HG02763 (cell line): ENCODE measurements around the gene AIPL1.

Source experiments
- ATAC-seq: cut with Tn5 transposase; IDR thresholded peaks from one replicate; pipeline ENCODE4 v1.9.1; 2021; ENCODE audit warnings: mild to moderate bottlenecking, moderate library complexity; ENCODE audit not compliant: unreplicated experiment

Gene AIPL1

DNA sequence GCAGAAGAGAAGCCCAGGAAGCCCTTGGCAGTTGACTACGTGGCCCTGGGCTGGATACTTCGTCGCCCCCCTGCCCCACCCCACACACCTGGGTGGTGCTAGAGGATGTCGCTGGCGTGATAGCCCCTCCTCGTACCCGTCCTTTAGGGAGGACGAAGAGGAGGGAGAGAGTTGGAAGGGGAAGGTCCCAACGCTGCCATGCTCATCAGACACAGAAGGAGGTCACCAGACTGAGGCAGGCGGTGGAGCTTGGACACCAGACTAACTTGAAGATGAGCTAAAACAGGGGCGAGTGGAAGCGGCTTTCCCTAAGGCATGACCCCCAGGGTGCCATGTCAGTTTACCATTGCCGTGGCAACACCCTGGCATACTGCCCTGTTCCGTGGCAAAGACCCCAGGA, 11.0 kb downstream of the AIPL1 start:
- no peak for ATAC-seq

DNA sequence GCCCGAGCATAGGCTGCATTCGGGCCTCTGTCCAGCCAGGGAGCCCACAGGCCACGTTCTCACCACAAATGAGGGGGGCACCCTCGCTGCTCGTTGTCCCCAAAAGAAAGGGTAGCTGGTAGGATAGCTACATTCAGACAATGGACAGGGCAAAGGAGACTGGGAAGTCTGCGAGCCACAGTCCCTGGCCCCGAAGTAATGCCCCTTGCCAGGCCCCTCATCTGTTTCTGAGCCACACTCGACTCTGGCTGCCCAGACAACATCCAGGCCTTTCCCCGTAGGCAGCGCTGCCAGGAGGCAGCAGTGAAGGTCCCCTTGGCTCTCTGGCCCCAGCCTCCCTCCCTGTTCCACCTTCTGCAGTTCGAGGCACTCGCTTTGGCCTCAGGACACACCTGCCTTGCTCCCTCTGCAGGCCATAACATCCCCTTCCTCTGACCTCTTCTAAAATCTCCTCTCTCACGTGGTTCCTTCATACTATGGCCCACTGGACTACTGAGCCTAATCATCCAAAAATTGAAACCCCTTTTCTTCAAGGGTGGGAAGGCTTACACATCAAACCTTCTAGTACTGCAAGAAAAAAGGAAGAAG, 12.2 kb downstream of the AIPL1 start:
- no peak for ATAC-seq

DNA sequence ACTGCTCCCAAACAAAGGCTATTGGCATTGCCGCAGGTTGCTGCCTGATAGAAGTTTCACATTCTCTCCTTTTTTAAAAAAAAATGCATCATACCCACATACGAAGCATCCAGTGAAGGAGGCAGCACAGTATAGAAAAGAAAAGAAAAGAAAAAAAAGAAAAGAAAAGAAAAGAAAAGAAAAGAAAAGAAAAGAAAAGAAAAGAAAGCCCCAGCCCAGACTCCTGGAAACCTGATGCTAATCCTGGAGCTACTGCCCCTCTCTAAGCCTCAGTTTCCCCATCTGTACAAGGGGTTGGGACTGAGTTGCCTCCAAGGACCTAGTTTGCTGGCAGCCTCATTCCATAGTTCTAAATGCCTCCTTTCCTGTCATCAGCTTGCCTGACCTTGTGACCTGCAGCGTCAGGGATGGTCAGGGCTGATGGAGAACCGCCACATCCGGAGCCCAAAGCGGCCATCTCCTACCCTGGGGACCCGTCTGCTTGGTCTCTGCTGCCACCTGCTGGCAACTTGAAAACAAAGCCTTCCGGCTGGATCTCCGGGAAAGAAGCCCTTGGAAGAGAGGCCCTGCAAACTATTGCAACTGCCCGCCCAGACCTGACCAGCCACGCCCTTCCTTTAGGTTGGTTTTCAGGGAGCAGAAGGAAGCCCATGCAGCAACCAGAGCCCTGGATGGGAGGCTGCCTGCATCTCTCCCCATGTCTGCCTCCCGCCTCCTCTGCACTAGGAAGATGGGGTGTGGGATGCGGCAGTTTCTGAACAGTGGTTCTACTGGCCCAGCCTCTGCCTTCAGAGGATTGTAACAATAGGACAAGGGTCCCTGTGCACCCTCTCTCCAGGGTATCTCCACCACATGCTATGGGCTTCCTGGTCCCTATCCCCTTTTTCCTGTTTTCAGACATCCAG, 13.0 kb downstream of the AIPL1 start:
- no peak for ATAC-seq

DNA sequence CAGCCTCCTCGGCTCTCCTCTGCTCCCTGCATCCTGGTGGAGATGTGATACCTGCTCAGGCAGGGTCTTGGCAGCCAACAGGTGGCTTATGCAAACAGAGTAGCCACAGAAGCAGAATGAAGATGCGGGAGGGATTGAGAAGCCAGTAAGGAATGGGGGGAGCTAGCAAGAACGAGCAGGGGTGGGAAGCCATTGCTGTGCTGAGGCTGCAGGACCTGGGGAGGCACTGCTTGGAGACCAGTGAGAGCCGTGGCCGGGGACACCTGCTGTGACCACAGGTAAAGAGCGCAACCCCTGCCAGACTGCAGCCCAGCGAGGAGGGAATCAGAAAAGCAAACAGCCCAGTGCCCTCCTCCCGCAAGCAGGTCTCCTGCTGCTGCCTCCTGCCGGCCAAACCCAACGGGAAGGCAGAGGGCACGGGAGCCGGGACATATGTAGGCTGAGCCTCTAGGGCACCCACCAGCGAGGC, 14.7 kb downstream of the AIPL1 start:
- no peak for ATAC-seq

DNA sequence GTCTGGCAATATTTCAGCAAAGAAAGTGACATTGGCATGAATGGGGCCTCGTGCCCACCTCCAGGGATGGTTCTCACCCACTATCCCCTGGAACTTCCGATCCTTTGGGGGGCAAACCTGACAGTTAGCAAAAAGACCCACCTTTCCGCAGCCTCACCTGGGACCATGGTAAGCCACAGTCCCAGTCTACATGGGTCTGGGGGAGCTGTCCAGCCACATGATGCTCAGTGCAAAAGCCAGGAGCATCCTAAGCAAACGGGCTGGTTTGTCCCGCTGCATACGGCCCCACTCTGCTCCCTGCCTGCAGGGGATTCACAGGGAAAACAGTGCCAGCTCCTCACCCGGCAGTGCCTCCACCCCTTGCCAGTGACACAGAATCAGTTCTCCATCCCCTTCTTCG, 19.3 kb downstream of the AIPL1 start:
- ATAC-seq = no peak

DNA sequence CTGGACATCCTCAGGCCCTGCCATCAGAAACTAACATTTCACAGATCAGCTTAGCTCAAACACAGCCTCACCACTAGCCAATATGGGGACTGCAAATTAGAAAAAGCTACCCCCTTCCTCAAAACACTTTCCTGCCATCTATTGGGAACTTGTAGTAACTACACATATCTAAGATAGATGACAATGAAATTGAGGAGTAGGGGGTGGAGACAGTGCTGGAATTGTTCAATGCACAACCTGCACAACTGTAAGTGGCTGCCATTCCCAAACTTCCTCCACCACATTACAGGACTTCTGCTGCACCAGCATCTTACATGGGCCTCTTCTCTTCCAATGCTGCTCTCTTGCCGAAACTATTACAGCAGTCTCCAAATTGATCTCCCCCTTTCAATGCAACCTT, 21.9 kb downstream of the AIPL1 start:
- ATAC-seq = no peak

DNA sequence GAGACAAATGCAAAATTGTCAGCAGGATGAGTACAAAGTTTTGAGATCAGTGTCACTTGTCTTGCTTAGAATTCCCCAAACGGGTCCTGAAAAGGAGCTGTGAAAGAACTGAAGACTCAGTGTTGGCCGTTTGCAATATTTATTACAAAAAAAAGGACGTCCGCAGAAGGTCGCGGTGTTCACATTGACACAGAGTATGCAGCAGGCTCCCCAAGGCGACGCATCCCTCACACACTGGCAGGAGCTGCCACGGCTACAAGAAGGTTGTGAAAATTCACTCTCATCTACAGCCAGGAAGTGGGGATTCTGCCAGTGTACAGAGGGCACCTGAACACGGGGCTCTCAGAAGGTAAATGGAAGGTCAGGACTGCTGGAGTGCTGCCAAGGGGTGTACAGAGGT, 26.2 kb downstream of the AIPL1 start:
- no peak for ATAC-seq

DNA sequence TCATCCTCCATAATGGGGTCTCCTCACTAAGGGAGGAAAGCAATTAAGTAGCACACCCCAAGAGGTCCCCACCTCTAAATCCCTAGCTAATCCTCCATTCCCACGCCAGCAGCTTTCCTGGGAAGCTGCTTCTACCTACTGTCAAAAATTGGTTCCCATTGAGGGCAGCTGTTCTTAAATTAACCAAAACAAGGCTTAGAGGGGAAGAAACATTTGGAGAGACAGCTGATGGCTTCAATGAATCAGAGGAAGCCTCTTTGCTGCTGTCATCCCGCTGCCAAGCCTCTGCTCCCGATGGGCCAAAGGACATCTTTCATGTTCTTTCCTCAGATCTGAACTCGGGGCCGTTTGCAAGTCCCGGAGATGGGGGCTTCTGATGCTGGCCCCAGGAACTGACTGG, 26.6 kb downstream of the AIPL1 start:
- ATAC-seq = no peak

DNA sequence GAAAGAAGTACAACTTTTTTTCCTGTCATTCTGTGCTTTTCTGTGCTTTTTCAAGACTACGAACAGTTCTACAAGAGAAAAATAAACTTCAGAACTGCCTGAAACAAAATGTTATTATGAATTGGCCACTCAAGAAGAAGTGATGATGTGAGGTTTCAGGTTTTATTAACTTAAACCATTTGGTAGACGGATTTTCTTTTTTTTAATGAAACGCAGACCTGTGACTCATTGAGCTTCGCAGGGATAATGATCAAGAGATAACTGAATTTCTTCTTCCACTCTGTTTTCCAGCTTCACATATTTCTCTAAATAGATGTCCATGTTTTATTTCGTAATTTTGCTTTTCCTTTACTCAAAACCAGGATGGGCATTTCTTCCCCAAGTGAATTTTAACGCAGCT, 32.7 kb downstream of the AIPL1 start:
- ATAC-seq = no peak

DNA sequence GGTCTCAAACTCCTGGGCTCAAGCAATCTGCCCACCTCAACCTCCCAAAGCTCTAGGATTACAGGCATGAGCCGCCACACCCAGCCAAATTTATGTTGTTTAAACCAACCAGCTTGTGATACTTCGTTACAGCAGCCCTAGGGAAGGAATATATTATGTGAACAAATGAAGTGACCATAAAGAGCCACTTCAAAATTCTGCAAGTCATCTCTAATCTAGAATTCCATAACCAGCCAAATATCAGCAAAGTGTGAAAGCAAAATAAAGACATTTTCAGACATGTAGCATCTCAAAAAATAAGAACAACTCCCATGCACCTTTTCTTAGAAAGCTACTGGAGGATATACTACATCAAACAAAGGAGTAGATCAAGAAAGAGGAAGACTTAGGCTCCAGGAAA, 36.0 kb downstream of the AIPL1 start:
- no peak for ATAC-seq

DNA sequence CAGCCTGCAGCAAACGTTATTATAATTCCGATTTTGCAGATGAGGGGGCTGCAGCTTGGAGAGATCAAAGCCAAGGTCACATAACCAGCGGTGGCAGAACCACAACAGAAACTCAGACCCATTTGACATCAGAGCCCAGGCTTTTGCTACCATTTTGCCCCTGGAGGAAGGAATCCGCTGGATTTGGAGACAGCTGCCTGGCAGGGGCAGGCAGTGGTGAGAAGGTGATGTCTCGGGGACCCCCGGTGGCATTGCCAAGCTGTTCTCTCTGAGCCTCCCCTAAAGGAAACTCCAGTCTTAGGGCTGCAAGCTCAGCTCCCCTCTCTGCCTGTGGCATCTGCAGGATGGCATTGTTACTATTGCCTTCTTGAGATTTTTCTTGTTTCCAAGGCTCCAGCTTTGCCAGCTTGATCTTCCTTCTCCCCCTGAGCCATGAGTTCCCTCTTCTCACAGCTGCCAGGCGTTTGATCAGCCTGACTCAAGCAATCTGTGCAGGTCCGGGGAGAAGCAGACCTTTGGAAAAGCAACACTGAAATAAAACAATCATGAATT, 40.8 kb downstream of the AIPL1 start:
- no peak for ATAC-seq

DNA sequence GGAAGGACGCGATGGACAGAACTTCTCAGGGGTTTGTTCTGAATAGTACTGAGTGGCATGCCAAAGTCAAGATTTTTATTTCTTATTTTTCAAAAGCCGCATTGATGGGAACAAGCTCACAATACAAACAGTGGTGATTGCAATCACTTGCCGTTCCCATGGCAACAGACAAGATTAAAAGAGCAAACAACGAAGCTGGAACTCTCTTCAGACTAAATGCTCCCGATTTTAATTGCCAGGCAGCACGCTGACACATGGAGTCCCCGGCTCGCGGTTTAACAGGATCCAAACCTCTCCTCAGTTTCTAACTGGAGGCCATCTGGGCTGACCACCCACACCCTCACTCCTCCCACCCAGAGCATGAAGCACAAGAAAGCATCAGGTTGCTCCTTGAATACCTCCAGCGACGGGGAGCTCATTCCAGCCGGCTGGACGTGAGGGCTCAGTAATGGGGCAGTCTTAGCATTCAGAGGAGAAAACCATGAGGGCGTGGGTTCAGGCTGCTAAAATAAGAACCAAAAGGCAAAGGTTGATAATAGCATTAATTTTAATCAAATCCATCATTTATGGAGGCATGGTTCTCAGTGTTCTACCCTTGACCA, 41.5 kb downstream of the AIPL1 start:
- no peak for ATAC-seq

DNA sequence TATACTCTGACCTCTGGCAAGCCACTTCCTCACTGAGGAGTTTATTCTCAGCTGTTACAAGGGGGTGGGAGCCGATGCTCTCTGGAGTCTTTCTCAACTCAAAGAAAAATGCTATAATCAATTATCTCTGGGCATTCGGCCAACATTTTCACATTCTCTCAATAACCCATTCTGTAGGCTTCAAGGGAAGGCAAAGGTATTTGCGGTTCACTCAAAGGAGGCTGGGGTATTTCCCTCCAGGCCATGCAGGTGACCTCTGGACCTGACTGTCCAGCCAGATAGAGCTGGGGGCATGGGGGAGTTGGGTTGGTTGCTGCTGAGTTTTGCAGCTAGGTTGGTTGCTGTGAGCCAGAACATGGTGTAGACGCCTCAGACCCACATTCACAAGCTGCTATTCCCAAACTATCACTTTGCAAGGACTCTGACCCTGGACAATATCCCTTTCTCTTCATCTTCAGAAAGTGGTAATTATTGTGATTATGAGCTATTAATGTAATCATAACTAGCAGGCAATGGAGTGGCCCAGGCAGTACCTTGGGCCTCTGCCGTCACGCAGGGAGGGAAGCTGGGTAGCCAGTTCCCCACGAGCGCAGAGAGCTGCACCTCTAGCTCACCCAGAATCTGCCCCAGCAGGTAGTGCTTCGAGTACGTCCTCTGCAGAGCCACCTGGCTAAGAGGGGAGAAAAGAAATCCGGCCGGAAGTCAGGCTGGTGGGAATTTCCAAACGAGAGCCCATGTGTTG, 42.1 kb downstream of the AIPL1 start:
- no peak for ATAC-seq

DNA sequence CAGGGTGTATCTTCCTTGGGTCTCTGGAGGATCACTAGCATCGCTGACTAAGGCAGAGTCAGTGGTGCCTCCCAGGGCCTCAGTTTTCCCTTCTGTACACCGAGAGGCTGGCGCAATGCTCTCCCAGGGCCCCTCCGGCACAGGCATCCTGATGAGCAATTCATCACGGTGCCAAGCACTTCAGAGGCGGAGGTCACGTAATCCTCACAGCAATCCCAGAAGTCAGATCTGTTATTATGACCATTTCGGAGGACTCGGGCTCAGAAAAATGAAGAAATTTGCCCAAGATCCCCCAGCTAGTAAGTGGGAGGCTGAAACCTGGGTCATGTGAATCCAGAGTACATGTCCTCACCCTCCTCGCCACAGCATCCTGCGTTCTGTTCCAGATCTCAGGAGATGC, 46.5 kb downstream of the AIPL1 start:
- no peak for ATAC-seq

DNA sequence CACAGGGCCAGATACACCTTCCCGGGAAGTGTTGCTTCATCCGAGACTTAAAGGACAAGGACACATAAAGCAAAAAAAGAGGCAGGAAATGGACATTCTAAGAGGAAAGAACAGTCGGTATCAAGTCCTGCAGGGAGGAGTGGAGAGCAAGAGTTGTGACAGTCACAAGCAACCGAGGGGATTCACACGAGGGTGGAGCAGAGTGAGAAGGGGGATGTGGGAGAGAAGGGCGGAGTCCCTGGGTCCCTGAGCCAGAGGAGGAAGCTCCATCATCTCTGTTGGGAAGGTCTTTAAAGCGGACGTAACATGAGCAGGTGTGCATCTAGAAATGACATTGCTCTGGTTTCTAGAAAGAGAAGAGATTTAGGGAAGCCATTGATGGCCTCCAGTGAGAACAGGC, 47.1 kb downstream of the AIPL1 start:
- ATAC-seq = no peak

DNA sequence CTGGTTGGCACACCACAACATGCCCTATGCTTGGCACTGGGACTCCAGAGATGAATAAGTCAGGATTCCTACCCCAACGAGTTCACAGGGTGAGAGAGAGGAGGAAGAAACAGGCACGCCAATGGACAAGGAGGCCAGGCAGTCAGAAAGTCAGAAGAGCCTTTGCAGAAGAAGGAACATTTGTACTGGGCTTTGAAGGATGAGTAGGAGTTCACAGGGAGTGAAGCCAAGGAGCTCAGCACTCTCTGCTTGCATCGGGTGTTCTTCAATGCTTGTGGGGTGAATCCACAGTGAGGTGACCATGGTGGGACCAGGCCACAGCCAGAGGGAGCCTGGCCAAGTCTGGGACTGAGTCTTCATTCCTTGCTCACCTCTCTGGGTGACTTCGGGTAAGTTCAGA, 47.5 kb downstream of the AIPL1 start:
- no peak for ATAC-seq

DNA sequence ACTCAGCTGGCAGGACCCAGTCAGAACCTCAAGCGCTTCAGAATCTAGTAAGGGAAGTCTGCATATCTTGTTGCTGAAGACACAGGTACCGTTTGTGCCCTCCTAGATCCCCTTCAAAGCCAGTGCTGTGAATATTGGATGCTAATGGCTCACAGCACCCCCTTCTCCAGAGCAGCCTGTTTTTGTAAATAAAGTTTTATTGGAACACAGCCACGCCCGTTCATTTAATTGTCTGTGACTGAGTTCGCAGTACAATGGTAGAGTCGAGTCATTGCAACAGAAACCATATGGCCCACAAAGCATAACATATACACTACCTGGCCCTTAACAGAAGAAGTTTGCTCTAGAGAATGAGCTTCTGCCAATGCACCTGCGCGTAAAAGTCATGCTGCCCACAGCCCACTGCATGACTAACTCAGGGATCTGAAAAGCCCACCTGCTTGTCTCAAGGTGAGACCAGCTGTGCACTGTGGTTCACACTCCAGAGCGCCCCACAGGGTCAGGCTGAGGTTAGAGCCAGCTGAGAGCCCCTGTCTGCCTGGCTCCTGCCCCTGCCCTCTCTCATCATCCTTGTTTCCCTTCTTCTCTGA, 48.8 kb downstream of the AIPL1 start:
- ATAC-seq = no peak

DNA sequence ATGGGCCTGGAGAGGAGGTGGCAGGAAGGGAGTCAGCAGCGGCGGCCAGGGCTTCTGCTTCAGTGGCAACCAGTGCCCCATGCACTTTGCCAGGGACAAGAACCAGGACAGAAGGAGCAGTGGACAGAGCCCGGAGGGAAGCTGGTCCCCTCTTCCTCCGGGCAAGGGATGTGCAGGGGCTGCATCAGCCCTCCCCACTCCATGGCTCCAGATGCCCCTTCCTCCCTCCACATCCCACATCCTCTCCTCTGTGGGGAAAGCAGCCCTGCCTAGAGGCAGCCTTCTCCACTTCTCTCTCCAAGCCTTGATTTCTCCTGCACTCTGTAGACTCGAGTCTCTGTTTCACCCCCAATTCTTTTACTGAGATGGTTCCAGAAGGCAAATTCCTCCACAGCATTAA, 50.4 kb downstream of the AIPL1 start:
- no peak for ATAC-seq

DNA sequence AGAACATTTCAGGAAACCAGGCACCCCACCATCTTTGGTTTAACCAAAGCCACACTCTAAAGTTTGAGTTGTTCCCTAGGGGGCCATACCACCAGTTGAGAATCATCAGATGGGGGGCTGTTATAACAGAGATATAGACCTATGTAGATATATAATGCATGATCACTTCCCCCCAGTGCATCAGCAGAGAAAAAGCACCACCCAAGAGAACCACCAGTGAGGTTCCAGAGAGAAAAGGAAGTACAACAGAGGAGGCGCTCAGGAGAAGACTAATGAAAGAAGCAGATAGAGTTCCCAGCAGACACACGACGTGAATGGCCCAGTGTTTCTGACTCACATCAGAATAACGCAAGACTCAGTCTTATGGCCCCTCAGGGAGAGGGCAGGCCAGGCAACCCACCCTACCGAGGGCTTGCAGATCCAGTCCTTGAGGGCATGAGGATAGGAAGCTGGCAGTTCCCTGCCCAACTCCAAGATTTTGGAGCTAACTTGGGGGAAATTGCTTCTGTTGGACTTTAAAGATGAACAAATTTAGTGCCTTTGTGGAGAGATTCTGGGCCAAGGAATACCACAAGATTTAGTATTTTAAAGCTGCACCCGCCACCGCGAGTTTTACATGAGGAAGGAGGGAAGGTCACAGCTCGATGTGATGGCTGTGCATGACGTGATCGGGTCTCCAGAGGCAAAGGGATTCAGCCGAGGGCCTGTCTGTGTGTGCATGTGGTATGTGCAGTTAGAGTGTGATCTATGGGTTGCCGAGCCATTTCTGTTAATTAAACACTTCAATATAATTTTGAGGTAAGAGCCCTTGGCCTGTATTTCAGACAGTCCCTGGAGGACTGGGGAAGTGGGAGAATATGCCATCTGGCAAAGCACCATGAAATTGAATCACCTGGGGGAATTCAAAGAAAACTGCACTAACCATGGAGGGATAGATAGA, 53.1 kb downstream of the AIPL1 start:
- no peak for ATAC-seq
